ENCODE measurements around the gene TEX55.
"Not testable (repeated sequence)": the region's sequence is repeated elsewhere in the genome, so short reads cannot be mapped to it uniquely, and the experiment has no call there.

- TF ChIP-seq POLR2A (IDR thresholded peaks at IDR 0.05; ENCODE audit: low read depth, low read length); CTCF (conservative IDR thresholded peaks at IDR 0.05; ENCODE audit: low read depth, low read length); RFX5 (IDR thresholded peaks at IDR 0.05; ENCODE audit: low read depth, low read length); MAFK (IDR thresholded peaks at IDR 0.05; ENCODE audit: low read depth, low read length): not testable (repeated sequence)
These were observed 18.8 kb downstream of the TEX55 start for GRCh38 chr3:119164745-119165144.

Measured in IMR-90 (cell line).